Endothelial cell of umbilical vein (primary cell): Measurements from ENCODE around the gene CSMD2. TPM values are rescaled to one million over a fixed set of nuclear protein-coding genes. Genes with fewer than 3 reads are reported as not detected.

ENCODE experiments used
- BruUV-seq: library from RNA; stranded (reverse); fragments of 400-500 nt; replicated peaks from 2 replicates; lab custom pipeline; 2021; lab: Mats Ljungman, UMichigan
- CTCF ChIA-PET: fragments of 300-600, 350-600 bp; sonication (Branson Sonifier 250); formaldehyde crosslinking; loops from one replicate; lab custom pipeline; 2021; ENCODE audit warnings: antibody characterized with exemption, inconsistent platforms; lab: Charles Lee
- POLR2A ChIA-PET: fragments of 300-600, 350-600 bp; sonication (Branson Sonifier 250); formaldehyde crosslinking; loops from one replicate; lab custom pipeline; 2021; ENCODE audit warnings: antibody characterized with exemption, inconsistent platforms; lab: Charles Lee
- DNase-seq: peaks from one replicate; pipeline ENCODE4 v3.0.0-alpha.2; 2011; ENCODE audit warnings: low read depth, low spot score
- FAIRE-seq: peaks from 2 replicates; lab custom pipeline; 2011; peaks lifted over from hg19 to GRCh38; lab: Jason Lieb, UNC
- H2AFZ ChIP-seq: 2 replicates; pipeline ENCODE4 v1.6.0; 2012; ENCODE audit warnings: low read depth, low read length, control low read depth, inconsistent platforms
- H3K27ac ChIP-seq: 2 replicates; pipeline ENCODE4 v1.5.1; 2011; ENCODE audit warnings: low read depth, mild to moderate bottlenecking, control low read depth, low read length, moderate library complexity; ENCODE audit not compliant: insufficient read depth
- H3K27me3 ChIP-seq, 2 experiments: 2 replicates each; pipeline versions ENCODE4 v1.6.0 to v1.6.1; 2011; ENCODE audit warnings: low read length in 2 of 2, mixed read lengths in 1 of 2; ENCODE audit not compliant: control insufficient read depth in 2 of 2, insufficient read depth in 2 of 2
- H3K36me3 ChIP-seq, 2 experiments: 2 replicates in 1 of 2; 3 replicates in 1 of 2; pipeline ENCODE4 v1.5.1; 2011; ENCODE audit warnings: low read length in 2 of 2, mild to moderate bottlenecking in 1 of 2, moderate library complexity in 1 of 2; ENCODE audit not compliant: control insufficient read depth in 2 of 2, insufficient read depth in 2 of 2; ENCODE audit errors: extremely low read depth in 1 of 2
- H3K4me1 ChIP-seq: 3 replicates; pipeline ENCODE4 v1.5.1; 2011; ENCODE audit warnings: mild to moderate bottlenecking, low read length; ENCODE audit not compliant: control insufficient read depth, insufficient read depth; ENCODE audit errors: extremely low read depth
- H3K4me2 ChIP-seq: 2 replicates; pipeline ENCODE4 v1.6.1; 2011; ENCODE audit warnings: low read length, control low read depth, mixed read lengths; ENCODE audit not compliant: insufficient read depth
- H3K4me3 ChIP-seq, 3 experiments: fragments of 200-600 bp in 1 of 3; sonication (generic), shearing (Covaris generic) in 1 of 3; replicated peaks in 1 of 3; 2 replicates each; pipeline ENCODE4 v1.5.1; 2011 to 2016; ENCODE audit warnings: control low read depth in 3 of 3, low read length in 3 of 3, mild to moderate bottlenecking in 2 of 3, inconsistent platforms in 1 of 3, low read depth in 1 of 3, moderate library complexity in 1 of 3; ENCODE audit not compliant: insufficient read depth in 1 of 3
- H3K79me2 ChIP-seq: 2 replicates; pipeline ENCODE4 v1.6.0; 2012; ENCODE audit warnings: low read length, inconsistent platforms; ENCODE audit not compliant: control insufficient read depth, insufficient read depth
- H3K9ac ChIP-seq: replicated peaks from 2 replicates; pipeline ENCODE3; 2011; ENCODE audit warnings: low read length, control low read depth; ENCODE audit not compliant: insufficient read depth; ENCODE audit errors: extremely low read depth
- H3K9me1 ChIP-seq: replicated peaks from 3 replicates; pipeline ENCODE4 v1.6.0; 2011; ENCODE audit warnings: mild to moderate bottlenecking, low read length; ENCODE audit not compliant: control insufficient read depth, insufficient read depth; ENCODE audit errors: extremely low read depth
- H3K9me3 ChIP-seq: replicated peaks from 2 replicates; pipeline ENCODE4 v1.5.1; 2012; ENCODE audit warnings: low read length, inconsistent platforms; ENCODE audit not compliant: control insufficient read depth, insufficient read depth
- H4K20me1 ChIP-seq: replicated peaks from 2 replicates; pipeline ENCODE3; 2011; ENCODE audit warnings: mild to moderate bottlenecking, low read length; ENCODE audit not compliant: control insufficient read depth, insufficient read depth; ENCODE audit errors: extremely low read depth
- CTCF ChIP-seq, 2 donors: IDR thresholded peaks; 1 replicate in 1 of 2; 2 replicates in 1 of 2; pipeline ENCODE4 v1.5.1; 2011; ENCODE audit warnings: low read length in 2 of 2, mild to moderate bottlenecking in 2 of 2, moderate library complexity in 2 of 2, control low read depth in 1 of 2, inconsistent platforms in 1 of 2, low read depth in 1 of 2; ENCODE audit not compliant: insufficient read depth in 1 of 2; ENCODE audit errors: extremely low read depth in 1 of 2
- EZH2 ChIP-seq: IDR thresholded peaks from 2 replicates; pipeline ENCODE4 v1.6.1; 2012; ENCODE audit warnings: borderline replicate concordance, low read depth, mild to moderate bottlenecking, moderate library complexity, low read length, inconsistent platforms; ENCODE audit not compliant: severe bottlenecking
- FOS ChIP-seq: IDR thresholded peaks from 2 replicates; pipeline ENCODE4 v1.6.1; 2011; ENCODE audit warnings: mild to moderate bottlenecking, low read length, moderate library complexity, borderline replicate concordance; ENCODE audit not compliant: insufficient read depth
- GATA2 ChIP-seq: IDR thresholded peaks from 2 replicates; pipeline ENCODE4 v1.7.0; 2011; ENCODE audit warnings: low read depth, mild to moderate bottlenecking, moderate library complexity, mixed read lengths, low read length; ENCODE audit not compliant: insufficient read length, insufficient read depth
- JUN ChIP-seq: IDR thresholded peaks from 2 replicates; pipeline ENCODE4 v1.6.1; 2011; ENCODE audit warnings: borderline replicate concordance, low read depth; ENCODE audit not compliant: insufficient read length, insufficient read depth
- MAX ChIP-seq: IDR thresholded peaks from 2 replicates; pipeline ENCODE4 v1.6.1; 2011; ENCODE audit not compliant: insufficient read depth, insufficient read length
- MYC ChIP-seq: IDR thresholded peaks from one replicate; pipeline ENCODE4 v1.6.1; 2011; ENCODE audit warnings: mild to moderate bottlenecking, low read depth, low read length
- POLR2A ChIP-seq: IDR thresholded peaks from 2 replicates; pipeline ENCODE4 v1.6.1; 2012; ENCODE audit warnings: low read depth, mild to moderate bottlenecking, control low read depth, low read length
- POLR2AphosphoS5 ChIP-seq: IDR thresholded peaks from 2 replicates; pipeline ENCODE4 v1.6.1; 2012; ENCODE audit warnings: low read depth, mild to moderate bottlenecking, control low read depth, low read length, moderate library complexity; ENCODE audit not compliant: insufficient read depth
- dilution Hi-C: fragments of 300-500 bp; cut with MboI; formaldehyde crosslinking; loops from one replicate; pipeline ENCODE4 v1.15.0; 2019; ENCODE audit warnings: low sequenced_read_pairs; ENCODE audit not compliant: extremely low pct_ligation_motif_present
- intact Hi-C: fragments of 100-400 bp; cut with micrococcal nuclease; formaldehyde crosslinking; loops from one replicate; pipeline ENCODE4 v1.10.0; 2022
- polyA plus RNA-seq, 4 experiments: library from polyadenylated mRNA; depleted of rRNA in 3 of 4; stranded (reverse) in 3 of 4; unstranded in 1 of 4; fragments of >200 nt; gene quantifications; 2 replicates each; pipeline versions ENCODE4 v1.2.1 to v1.2.3, GENCODE V29; 2011 to 2012; ENCODE audit warnings: missing spikeins in 1 of 4
- total RNA-seq: library from RNA; stranded (reverse); gene quantifications from 2 replicates; pipeline ENCODE4 v1.2.3, GENCODE V29; 2021

CSMD2 gene
- total and polyA plus RNA-seq, 2 donors (not counting 3 experiments of a cell fraction or from before 2014, with no cell fraction given), result under 0.01 TPM; not detected in 1

- TF ChIP-seq MYC (no peak), EZH2 (no peak), CTCF (IDR thresholded peaks at IDR 0.05; ENCODE audit: extremely low read depth in 1 of 2, insufficient read depth in 1 of 2, low read depth in 1 of 2, low read length in 2 of 2) (no peak), GATA2 (no peak), MAX (no peak), JUN (no peak), POLR2A (no peak), FOS (no peak), POLR2AphosphoS5 (no peak)
- no peaks in the 10 kb centered on the region for H3K4me1 ChIP-seq
- BruUV-seq, result no TSS peak
- no peak overlapping the region for H3K4me3 ChIP-seq
- no peaks in the 10 kb centered on the region for H3K9me3 ChIP-seq
- DNase-seq (no peak), FAIRE-seq (no peak)
- H3K79me2 ChIP-seq, result no peaks in the 10 kb centered on the region
- H3K9me1 ChIP-seq, result no peaks in the 10 kb centered on the region
- intact Hi-C loops (no loop called here), dilution Hi-C loops (no loop called here)
- no peak overlapping the region for H3K9ac ChIP-seq
- H3K36me3 ChIP-seq, result no peaks in the 10 kb centered on the region
- H3K27me3 ChIP-seq, result no peaks in the 10 kb centered on the region
- no peak overlapping the region for H3K4me2 ChIP-seq
- ChIA-PET CTCF (no interaction called here), POLR2A (no interaction called here)
- no peak overlapping the region for H3K27ac ChIP-seq
- H2AFZ ChIP-seq, result no peak overlapping the region
- no peaks in the 10 kb centered on the region for H4K20me1 ChIP-seq
Observed at GRCh38 chr1:33966346-33967141, 198.5 kb downstream of the CSMD2 start.
